Panc1 (cell line): ENCODE results near the gene BAIAP3. TPM values are rescaled to one million over a fixed set of nuclear protein-coding genes. Genes with fewer than 3 reads are reported as not detected.

Experiments
- ATAC-seq: fragments of 200-7000 bp; cut with Tn5 transposase; 2 replicates; pipeline ENCODE4 v1.9.1; 2020; ENCODE audit warnings: mild to moderate bottlenecking, moderate library complexity
- BruUV-seq: library from RNA; stranded (reverse); fragments of 400-500 nt; replicated peaks from 2 replicates; lab custom pipeline; 2021; lab: Mats Ljungman, UMichigan
- CTCF ChIA-PET: fragments of 300-600 bp; sonication (Branson Sonifier 250); formaldehyde crosslinking; loops from one replicate; lab custom pipeline; 2022; ENCODE audit warnings: antibody characterized with exemption; lab: Charles Lee
- POLR2A ChIA-PET: fragments of 300-600 bp; sonication (Branson Sonifier 250); formaldehyde crosslinking; loops from one replicate; lab custom pipeline; 2022; ENCODE audit warnings: antibody characterized with exemption; lab: Charles Lee
- DNase-seq: peaks from one replicate; pipeline ENCODE4 v3.0.0-alpha.2; 2010; ENCODE audit warnings: low read depth, low spot score
- H3K27ac ChIP-seq: 2 replicates; pipeline ENCODE4 v1.5.1; 2011; ENCODE audit warnings: mild to moderate bottlenecking, low read length, inconsistent platforms
- H3K27me3 ChIP-seq: fragments of 200-500 bp; sonication (Bioruptor generic); 2 replicates; pipeline ENCODE4 v1.6.0; 2014; ENCODE audit warnings: low read length, inconsistent platforms; ENCODE audit not compliant: control insufficient read depth, insufficient read depth
- H3K36me3 ChIP-seq: fragments of 200-500 bp; sonication (Bioruptor generic); 2 replicates; pipeline ENCODE4 v1.5.1; 2014; ENCODE audit warnings: inconsistent platforms, mild to moderate bottlenecking, low read length, moderate library complexity; ENCODE audit not compliant: control insufficient read depth, insufficient read depth
- H3K4me1 ChIP-seq: 2 replicates; pipeline ENCODE4 v1.5.1; 2011; ENCODE audit warnings: inconsistent platforms, mild to moderate bottlenecking, low read length, moderate library complexity; ENCODE audit not compliant: control insufficient read depth, insufficient read depth
- H3K4me3 ChIP-seq, 2 experiments: 2 replicates each; pipeline ENCODE4 v1.5.1; 2011 to 2012; ENCODE audit warnings: low read depth in 2 of 2, low read length in 2 of 2, mild to moderate bottlenecking in 2 of 2, inconsistent platforms in 1 of 2, moderate library complexity in 1 of 2
- H3K9me3 ChIP-seq: fragments of 200-500 bp; sonication (Bioruptor generic); 2 replicates; pipeline ENCODE4 v1.5.1; 2014; ENCODE audit warnings: low read depth, mild to moderate bottlenecking, inconsistent platforms, low read length, moderate library complexity; ENCODE audit not compliant: control insufficient read depth, insufficient read depth
- POLR2AphosphoS5 ChIP-seq: IDR thresholded peaks from 2 replicates; pipeline ENCODE4 v1.6.1; 2012; ENCODE audit warnings: mild to moderate bottlenecking, low read depth, low read length, moderate library complexity
- SIN3A ChIP-seq: IDR thresholded peaks from 2 replicates; pipeline ENCODE4 v1.6.1; 2012; ENCODE audit warnings: low read depth, mild to moderate bottlenecking, low read length, moderate library complexity, borderline replicate concordance; ENCODE audit not compliant: insufficient read depth
- TCF7L2 ChIP-seq: IDR thresholded peaks from 2 replicates; pipeline ENCODE4 v1.6.1; 2011; ENCODE audit warnings: mild to moderate bottlenecking, low read depth, low read length, inconsistent platforms
- in situ Hi-C: cut with HindIII; loops from 2 replicates; pipeline ENCODE4 v1.10.0; 2016; ENCODE audit warnings: low sequenced_read_pairs, low pct_unique_long_range_greater_than_20kb
- intact Hi-C: fragments of 100-400 bp; cut with micrococcal nuclease; formaldehyde crosslinking; loops from one replicate; pipeline ENCODE4 v1.10.0; 2022; ENCODE audit not compliant: unreplicated experiment
- total RNA-seq: library from RNA; stranded (reverse); gene quantifications from one replicate; pipeline ENCODE4 v1.2.1, GENCODE V29; 2021; ENCODE audit not compliant: unreplicated experiment
- TF ChIP-seq, protein P1 (sequence below): fragments of 450-650 bp; IDR thresholded peaks from 2 replicates; pipeline ENCODE4 v1.5.1; 2017; ENCODE audit warnings: mild to moderate bottlenecking
- TF ChIP-seq, protein P2 (sequence below), 2 experiments: IDR thresholded peaks; 2 replicates each; pipeline ENCODE4 v1.6.1; 2011 to 2012; ENCODE audit warnings: low read depth in 2 of 2, control low read depth in 1 of 2, low read length in 1 of 2, mild to moderate bottlenecking in 1 of 2, moderate library complexity in 1 of 2; ENCODE audit not compliant: insufficient read depth in 1 of 2

Gene BAIAP3
- total RNA-seq, 1 experiment from 2014 or later, result 9.4 TPM

DNA sequence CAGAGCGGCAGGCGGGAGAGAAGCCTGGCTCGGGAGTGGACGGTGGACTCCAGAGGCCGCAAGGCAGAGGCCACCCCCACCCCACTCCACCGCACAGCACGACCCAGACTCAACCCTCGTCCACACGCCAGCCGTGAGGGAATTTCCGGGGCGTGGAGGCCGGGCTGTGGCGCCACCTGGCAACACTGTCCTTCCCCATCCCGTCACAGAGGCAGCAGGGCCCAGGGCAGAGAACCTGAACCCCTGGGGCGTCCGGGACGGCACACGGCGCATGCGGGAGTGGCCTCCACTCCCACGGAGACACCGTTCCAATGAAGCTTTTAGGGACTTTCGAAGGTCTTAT lies 41.8 kb downstream of the BAIAP3 start:
- no peaks in the 10 kb centered on the region for H3K27me3 ChIP-seq

DNA sequence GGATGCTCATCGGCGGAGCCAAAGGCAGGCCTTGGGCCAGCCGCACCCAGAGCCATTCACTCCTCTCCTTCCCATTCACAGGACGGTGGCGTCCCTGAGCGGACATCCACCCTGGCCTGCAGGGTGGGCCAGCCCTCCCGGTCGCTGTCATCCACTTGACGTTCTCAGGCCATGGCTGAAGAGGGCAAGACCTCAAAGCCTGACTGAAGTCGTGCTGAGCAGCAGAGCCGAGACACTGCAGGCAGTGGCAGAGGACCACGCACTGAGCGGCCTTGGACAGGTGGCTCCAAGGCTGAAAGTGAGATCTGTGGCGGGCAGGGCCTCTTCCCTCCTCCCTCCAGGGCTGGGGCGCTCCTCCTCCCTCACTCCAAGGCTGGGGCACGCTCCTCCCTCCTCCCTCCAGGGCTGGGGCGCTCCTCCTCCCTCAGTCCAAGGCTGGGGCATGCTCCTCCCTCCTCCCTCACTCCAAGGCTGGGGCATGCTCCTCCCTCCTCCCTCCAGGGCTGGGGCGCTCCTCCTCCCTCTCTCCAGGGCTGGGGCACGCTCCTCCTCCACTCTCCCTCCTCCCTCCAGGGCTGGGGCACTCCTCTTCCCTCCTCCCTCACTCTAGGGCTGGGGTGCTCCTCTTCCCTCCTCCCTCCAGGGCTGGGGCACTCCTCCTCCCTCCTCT lies 42.4 kb downstream of the BAIAP3 start:
- peaks cover 6% of the 10 kb centered on the region; the same call in 1 of the 2 replicates for H3K4me1 ChIP-seq
- intact Hi-C loops, result no loop called here
- no peak for TF ChIP-seq TCF7L2
- 0 out of 2 replicates have a peak, but pooled peaks have one; percentile 12 for TF ChIP-seq POLR2AphosphoS5
- TF ChIP-seq SIN3A, result no peak
- ATAC-seq, result peak; percentile 8; the same call in 1 of the 2 replicates
- DNase-seq, result no peak
- ChIA-PET CTCF (interaction anchor here (0.8 kb wide), 1 partner anchor 12 kb away, joined by 3 read pairs; no protein-coding TSS in a partner anchor), POLR2A (no interaction called here)
- no peaks in the 10 kb centered on the region for H3K36me3 ChIP-seq
- in situ Hi-C loops, result no loop called here
- H3K27me3 ChIP-seq, result no peaks in the 10 kb centered on the region
- H3K9me3 ChIP-seq, result no peaks in the 10 kb centered on the region
- no TSS peak for BruUV-seq
- no peak overlapping the region for H3K27ac ChIP-seq
- no peak overlapping the region for H3K4me3 ChIP-seq

More for the DNA sequence above, 41.8 kb downstream of the BAIAP3 start:
- H3K27ac ChIP-seq, result no peak overlapping the region
- in situ Hi-C loops, result no loop called here
- ATAC-seq, result no peak
- CTCF ChIA-PET, result no interaction called here
- TF ChIP-seq SIN3A (no peak), TCF7L2 (no peak), POLR2AphosphoS5 (no peak)
- TF ChIP-seq, protein P1, sequence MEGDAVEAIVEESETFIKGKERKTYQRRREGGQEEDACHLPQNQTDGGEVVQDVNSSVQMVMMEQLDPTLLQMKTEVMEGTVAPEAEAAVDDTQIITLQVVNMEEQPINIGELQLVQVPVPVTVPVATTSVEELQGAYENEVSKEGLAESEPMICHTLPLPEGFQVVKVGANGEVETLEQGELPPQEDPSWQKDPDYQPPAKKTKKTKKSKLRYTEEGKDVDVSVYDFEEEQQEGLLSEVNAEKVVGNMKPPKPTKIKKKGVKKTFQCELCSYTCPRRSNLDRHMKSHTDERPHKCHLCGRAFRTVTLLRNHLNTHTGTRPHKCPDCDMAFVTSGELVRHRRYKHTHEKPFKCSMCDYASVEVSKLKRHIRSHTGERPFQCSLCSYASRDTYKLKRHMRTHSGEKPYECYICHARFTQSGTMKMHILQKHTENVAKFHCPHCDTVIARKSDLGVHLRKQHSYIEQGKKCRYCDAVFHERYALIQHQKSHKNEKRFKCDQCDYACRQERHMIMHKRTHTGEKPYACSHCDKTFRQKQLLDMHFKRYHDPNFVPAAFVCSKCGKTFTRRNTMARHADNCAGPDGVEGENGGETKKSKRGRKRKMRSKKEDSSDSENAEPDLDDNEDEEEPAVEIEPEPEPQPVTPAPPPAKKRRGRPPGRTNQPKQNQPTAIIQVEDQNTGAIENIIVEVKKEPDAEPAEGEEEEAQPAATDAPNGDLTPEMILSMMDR, result no peak
- TF ChIP-seq, protein P2, sequence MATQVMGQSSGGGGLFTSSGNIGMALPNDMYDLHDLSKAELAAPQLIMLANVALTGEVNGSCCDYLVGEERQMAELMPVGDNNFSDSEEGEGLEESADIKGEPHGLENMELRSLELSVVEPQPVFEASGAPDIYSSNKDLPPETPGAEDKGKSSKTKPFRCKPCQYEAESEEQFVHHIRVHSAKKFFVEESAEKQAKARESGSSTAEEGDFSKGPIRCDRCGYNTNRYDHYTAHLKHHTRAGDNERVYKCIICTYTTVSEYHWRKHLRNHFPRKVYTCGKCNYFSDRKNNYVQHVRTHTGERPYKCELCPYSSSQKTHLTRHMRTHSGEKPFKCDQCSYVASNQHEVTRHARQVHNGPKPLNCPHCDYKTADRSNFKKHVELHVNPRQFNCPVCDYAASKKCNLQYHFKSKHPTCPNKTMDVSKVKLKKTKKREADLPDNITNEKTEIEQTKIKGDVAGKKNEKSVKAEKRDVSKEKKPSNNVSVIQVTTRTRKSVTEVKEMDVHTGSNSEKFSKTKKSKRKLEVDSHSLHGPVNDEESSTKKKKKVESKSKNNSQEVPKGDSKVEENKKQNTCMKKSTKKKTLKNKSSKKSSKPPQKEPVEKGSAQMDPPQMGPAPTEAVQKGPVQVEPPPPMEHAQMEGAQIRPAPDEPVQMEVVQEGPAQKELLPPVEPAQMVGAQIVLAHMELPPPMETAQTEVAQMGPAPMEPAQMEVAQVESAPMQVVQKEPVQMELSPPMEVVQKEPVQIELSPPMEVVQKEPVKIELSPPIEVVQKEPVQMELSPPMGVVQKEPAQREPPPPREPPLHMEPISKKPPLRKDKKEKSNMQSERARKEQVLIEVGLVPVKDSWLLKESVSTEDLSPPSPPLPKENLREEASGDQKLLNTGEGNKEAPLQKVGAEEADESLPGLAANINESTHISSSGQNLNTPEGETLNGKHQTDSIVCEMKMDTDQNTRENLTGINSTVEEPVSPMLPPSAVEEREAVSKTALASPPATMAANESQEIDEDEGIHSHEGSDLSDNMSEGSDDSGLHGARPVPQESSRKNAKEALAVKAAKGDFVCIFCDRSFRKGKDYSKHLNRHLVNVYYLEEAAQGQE (IDR thresholded peaks at IDR 0.05; ENCODE audit: insufficient read depth in 1 of 2, low read depth in 2 of 2, low read length in 1 of 2), result no peak
- H3K4me1 ChIP-seq, result peaks cover 6% of the 10 kb centered on the region; the same call in 1 of the 2 replicates
- H3K4me3 ChIP-seq, result no peak overlapping the region
- intact Hi-C loops, result no loop called here
- POLR2A ChIA-PET, result no interaction called here
- no peaks in the 10 kb centered on the region for H3K36me3 ChIP-seq
- no peaks in the 10 kb centered on the region for H3K9me3 ChIP-seq
- no TSS peak for BruUV-seq
- no peak for DNase-seq
